COLO668 (cell line): Measurements from ENCODE around the gene PDLIM4.
A peak's percentile ranks its signal among the peaks of the same experiment; 100 is the strongest.

Source experiments
- DNase-seq: peaks from one replicate; lab custom pipeline; 2025; ENCODE audit not compliant: unreplicated experiment; lab: John Stamatoyannopoulos, UW

PDLIM4 gene

DNA sequence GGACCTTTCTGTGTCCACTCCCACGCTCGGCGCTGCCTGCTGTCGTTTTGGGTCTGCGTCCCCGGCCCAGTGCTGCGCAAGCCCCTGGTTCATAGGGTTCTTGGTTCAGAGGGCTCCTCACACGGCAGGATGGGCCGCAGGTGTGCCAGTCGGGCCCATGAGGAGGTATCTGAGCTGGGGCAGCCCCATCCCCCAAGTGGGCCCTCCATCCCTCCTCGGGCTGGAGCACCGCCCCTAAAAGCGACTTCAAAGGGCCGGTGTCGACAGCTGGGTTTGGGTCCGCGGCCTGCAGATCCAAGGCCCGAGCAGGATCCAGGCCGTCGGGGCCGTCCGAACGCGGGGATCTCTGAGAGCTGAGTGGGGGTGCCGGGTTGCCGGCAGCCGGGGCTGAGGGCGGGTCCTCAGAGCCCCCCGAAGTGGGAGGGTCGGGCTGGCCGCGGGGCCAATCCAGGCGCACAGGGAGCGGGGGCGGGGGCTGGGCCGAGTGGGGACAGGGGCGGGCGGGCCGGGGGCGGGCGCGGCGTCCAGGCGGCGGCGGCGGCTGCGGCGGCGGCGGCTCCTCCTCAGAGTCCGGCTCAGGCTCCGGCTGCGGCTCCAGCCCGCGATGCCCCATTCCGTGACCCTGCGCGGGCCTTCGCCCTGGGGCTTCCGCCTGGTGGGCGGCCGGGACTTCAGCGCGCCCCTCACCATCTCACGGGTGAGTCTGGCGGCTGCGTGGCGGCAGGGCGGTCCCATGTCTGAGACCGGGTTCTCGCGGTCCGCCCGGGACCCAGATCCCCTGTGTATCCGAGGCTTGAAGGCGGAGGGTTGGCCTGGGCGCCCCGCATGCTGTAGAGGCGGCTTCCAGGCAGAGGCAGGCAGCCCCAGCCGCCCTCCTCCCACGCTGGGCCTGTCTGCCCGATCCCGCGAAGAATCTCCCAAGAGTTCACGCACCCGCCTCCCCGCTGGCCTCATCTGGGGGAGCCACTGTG, at the start of gene PDLIM4:
PDLIM4 (plus strand) TSS at position 566 of the 971 bp plus-strand sequence; CDS start at position 605, 39 bp downstream.
- no peak for DNase-seq

GRCh38 chr5:132207778-132208177, 49.7 kb upstream of the PDLIM4 start:
- DNase-seq: no peak

- DNase-seq: no peak
Measured at GRCh38 chr5:132209131-132209530, 48.4 kb upstream of the PDLIM4 start.

DNA sequence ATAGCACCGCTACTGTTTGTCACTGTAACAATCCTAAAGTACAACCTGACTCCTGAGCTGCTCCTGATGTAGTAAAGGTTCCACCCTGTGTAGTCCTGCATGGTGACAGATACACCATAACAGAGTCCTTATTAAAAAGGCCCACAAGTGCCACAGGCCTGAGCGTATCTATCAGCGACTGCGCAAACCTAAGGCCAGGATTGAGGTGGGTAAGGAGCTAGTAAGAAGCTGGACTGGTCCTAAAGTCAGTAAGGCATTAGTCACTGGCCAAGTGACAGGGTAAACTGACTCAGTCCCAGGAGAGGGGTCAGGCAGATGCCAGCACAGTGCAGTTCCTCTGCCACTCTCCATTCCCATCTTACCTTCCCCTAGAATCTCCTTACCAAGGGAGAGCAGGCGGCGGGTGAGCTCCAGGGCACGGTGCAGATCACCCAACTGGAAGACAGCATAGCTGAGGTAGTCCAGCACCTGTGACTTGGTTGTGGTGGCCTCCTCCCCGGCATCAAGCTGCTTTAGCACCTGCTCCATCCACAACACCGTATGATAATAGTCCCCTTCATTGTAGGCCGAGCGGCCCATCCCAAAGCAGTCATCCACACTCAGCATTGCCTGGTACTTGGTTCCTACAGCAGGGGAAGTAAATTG, 47.5 kb upstream of the PDLIM4 start:
- no peak for DNase-seq

GRCh38 chr5:132210944-132211343, 46.6 kb upstream of the PDLIM4 start:
- DNase-seq: no peak

GRCh38 chr5:132211787-132212186, 45.7 kb upstream of the PDLIM4 start:
- DNase-seq: no peak

GRCh38 chr5:132213666-132214065, 43.8 kb upstream of the PDLIM4 start:
- no peak for DNase-seq

DNA sequence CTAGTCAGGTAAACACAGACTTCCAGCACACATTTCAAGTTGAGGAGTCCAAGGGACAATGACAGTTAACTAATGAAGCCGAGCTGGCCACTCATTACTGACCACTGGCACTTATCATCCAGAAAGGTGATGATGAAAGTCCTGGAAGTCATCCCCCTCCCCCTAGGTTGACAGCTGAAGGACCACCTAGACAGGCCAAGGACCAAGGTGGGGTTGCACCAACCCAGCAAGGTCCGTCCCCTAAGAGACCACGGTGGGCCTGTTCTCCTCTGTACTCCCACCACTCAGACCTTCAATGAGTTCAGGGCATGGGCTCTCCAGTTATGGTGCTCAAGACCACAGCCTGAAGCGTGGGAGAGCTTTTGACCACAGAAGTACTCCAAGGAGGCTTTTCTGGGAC, 43.0 kb upstream of the PDLIM4 start:
- no peak for DNase-seq

DNA sequence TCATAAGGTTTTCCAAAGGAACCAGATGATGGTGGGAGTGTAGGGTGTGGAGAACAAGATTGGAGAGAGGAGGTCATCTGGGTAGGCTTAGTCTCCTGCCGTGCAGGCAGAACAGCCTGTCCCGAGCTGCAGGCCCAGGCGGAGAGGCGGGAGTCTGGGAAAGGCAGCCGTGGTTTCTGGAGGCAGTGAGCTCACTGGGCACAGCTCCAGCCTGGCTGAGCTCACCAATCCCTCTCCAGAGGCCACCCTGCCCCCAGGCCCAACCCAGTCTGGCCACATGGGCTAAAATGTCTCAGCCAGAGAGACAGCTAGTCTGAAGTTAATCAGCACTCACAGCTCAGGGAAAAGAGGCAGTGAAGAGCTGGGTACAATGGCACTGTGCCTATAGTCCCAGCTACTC, 42.2 kb upstream of the PDLIM4 start:
- DNase-seq: no peak

- no peak for DNase-seq
Measured at GRCh38 chr5:132218321-132218720, 39.2 kb upstream of the PDLIM4 start.

DNA sequence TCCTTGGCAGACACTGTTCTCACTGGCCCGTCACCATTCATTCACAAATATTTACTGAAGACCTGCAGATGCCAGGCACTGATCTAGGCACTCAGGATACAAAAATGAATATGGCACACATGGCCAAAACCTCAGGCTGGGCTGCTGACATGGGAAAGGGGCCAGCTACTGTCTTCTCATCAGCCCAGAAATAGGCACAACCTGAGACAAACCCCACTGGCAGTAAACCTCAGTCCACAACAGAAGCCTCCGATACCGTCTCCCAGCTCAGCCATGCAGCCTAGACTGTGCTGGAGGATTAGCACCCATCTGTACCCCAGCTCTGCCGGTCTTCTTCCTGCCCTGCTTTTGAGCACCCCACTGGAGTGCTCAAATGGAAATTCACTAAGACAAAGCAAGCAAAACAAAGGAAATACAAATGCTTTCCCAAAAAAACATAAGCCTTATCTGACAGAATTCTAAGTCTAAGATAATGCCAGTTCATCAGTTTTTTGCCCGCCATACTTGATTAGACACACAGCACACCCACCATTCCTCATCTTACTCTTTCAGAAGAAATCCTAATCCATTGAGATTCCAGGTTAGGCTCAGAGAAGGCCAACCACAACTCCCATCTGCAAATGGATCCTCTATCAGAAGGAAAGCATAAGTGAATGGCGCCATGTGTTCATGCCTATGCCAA, 38.1 kb upstream of the PDLIM4 start:
- no peak for DNase-seq

- DNase-seq: no peak
Measured at GRCh38 chr5:132219981-132220380, 37.5 kb upstream of the PDLIM4 start.

GRCh38 chr5:132220491-132220890, 37.0 kb upstream of the PDLIM4 start:
- no peak for DNase-seq

DNA sequence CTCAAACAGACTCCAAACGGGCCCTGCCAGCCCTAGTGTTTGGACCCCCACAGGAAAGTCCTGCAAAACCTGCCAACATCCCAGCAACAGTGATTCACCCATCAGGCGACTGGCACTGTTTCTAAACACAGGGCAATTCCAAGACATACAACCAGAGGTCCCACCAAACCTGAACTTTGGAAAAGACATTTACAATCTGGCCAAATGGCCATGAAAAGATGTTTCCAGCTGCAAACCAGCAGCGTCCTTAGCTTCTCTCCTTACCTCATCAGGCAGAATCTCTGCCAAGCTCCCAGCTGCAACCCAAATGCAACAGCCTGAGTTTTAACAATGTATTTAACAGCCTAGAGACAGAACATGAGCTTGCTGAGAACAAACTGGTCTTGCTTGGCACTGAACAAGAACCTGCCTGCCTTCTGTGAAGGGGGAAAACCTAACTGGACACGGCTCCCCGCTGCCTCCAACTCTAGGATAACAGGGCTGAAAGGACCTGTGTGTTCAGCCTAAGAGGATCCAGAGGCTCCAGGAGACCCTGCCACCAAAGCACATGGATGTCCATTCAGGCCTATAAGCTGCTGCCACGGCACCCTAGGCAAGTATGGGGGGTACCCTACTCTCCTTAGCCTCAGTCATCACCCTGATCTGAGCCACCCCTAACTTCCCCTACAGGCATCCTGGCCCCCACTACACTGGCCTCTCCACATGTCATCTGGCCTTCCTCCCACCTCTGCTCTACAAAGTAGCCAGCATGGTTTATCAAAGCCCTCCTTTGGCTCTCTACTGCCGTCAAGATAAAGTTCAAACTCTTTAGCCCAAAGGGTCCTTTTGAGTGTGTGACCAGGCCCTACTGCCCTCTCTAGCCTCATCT, 35.5 kb upstream of the PDLIM4 start:
- no peak for DNase-seq

DNA sequence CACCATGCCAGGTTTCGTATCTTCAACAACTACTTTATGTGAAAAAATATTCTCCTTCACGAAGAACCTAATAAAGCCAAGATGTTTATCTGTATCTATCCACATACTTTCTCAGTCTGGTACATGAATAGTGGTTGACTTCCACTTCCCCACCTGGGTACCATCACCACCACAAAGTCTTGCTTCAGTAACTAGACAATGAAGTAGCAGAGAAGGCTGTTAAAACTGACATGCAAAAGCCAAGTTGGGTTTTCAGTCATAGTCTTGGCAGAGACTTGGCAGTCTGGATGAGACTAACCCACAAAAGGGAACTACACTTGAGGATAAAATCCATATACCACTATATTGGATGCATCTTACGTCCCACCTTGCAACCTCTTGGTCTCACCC, 34.9 kb upstream of the PDLIM4 start:
- DNase-seq: no peak

GRCh38 chr5:132223861-132224260, 33.6 kb upstream of the PDLIM4 start:
- no peak for DNase-seq

GRCh38 chr5:132224716-132225115, 32.8 kb upstream of the PDLIM4 start:
- DNase-seq: no peak

DNA sequence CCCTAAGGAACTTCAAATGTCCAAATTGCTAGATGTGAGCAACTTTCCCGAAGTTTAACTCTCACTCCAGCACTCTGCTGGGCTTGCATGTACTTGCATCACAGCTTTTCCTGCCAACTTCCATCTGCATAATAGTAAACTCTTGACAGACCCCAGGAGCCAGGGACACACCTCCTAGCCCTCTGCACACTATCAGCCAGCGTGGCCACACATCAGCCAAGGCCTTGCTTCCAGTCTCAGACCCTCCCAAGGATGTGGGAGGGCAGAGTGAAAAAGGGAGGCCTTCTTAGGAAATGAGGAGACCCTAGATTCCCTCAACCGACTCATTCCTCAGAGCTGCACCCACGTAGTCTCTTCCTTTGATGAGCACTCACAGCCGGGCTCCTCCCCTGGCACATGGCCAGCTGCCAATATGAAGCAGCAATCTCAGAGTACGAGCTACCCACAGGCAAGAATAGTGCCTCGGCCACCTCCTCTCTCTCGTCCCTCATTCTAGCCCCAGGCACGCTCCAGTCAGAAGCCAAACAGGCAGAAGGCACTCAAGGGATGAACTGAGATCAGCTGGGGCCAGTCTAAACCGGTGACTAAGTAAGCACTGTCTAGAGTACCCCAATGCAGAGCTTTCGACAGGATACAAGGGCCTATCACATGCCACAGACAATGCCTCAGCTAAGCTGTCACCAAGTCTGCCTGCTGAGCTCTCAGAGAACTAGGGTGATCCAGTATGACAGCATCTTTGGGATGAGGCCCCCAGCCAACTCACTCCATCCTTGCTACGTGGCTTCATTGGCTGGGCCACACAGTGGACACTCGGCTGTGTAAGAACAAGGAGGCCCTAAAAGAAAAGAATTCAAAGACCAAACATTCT, 32.1 kb upstream of the PDLIM4 start:
- peak; percentile 59 for DNase-seq

- DNase-seq: no peak
Measured at GRCh38 chr5:132226516-132227234, 30.8 kb upstream of the PDLIM4 start.
